HG02840 (cell line): Measurements from ENCODE around the gene LAMB1.
"Not testable (repeated sequence)": the region's sequence is repeated elsewhere in the genome, so short reads cannot be mapped to it uniquely, and the experiment has no call there.

ENCODE experiments used
- ATAC-seq: cut with Tn5 transposase; IDR thresholded peaks from one replicate; pipeline ENCODE4 v1.9.1; 2021; ENCODE audit warnings: mild to moderate bottlenecking, moderate library complexity, moderate number of reproducible peaks; ENCODE audit not compliant: unreplicated experiment, low FRiP score

Gene LAMB1

DNA sequence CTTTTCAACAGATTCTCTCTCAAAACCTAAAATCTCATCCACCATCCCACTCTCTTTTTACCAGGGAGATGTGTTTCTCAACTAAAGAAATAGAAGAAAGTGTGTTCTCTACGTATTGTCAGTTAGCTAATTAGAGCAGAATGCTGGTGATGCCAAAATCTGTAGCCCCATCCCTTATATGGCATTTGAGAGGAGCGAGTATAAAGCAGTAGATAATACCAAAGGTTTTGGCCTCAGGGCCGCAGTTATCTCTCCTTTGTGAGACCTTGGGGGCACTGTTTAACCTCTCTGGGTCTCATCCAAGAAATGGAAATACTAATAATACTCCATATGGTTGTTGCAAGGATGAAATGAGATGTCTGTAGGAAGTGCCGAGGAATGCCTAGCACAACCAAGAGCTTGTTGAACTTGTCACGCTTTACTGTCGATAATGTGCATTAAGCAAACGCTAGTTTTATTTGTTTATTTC lies 112.4 kb downstream of the LAMB1 start:
- ATAC-seq, result peak; percentile 5

DNA sequence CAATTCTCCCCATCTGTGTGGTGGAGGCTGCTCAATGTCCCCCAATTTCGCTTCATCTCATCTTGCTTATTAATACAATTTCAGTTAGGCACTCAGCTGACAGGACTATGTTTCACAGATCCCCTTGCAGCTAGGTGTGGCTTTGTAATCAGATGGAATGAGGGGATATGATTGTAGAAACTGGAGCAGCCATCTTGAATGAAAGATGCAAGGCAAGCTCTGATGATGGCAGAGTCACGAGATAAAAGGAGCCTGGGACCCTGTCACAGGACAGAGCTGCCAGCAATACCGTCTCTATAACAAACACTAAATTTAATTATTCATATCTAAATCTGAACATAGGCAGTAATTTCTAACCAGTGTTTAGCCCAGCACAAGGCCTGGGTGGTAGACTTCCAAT lies 113.0 kb downstream of the LAMB1 start:
- no peak for ATAC-seq

DNA sequence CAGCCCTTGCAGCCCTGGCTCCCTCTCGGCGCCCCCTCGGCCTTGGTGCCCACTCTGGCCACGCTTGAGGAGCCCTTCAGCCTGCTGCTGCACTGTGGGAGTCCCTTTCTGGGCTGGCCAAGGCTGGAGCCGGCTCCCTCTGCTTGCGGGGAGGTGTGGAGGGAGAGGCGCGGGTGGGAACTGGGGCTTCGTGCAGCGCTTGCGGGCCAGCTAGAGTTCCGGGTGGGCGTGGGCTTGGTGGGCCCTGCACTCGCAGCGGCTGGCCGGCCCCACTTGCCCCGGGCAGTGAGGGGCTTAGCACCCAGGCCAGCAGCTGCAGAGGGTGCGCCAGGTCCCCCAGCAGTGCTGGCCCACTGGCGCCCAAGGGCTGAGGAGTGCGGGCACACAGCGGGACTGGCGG lies 115.1 kb downstream of the LAMB1 start:
- not testable (repeated sequence) for ATAC-seq

DNA sequence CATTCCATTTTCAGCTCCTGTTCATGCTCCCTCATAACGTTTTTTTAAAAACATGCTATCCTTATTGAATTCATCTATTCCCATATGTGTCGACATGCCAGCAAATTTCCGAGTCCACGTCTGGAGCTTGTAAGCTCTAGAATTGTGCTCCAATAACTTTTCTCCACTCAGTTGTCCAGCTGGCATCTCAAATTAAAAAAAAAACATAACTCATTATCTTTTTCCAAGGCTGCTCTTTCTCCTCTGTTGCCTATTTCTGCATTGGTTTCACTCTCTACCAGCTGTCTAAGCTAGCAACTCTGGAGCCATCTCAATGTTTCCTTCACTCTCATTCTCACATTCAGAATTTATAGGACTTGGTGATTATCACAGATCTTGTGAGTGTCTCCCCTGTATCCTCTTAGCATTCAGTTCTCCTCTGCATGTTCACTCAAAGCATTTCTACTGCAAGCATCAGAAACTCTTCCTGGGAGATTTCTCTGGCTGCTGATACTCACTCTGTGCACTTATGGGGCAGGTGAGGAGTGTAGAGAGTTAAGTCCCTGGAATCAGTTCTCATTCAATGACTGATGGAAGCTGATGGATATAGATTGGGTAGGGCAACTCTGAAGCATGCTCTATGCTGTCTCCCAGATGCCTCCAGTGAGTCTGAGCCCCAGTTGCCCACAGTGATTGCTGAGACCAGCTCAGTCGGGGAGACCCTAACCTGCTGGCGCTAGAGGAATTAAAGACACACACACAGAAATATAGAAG lies 118.7 kb downstream of the LAMB1 start:
- no peak for ATAC-seq

DNA sequence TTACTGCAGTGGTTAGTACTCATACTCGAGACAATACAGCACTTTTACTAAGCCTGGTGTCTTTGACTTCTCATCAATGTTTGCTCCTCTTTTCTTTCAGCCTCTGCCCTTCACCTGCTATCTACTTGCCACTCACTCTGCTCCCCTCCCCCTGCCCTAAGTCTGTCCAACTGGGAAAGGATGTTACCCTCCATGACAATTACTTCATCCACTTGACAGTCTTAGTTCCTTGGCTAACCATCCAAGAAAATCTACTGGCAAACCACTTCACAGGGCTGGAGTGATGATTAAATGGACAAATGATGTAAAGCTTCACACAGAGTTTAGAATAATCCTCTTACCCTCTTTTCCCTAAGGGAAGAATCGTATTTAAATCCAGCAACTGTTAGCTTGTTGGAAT lies 120.2 kb downstream of the LAMB1 start:
- ATAC-seq, result no peak

DNA sequence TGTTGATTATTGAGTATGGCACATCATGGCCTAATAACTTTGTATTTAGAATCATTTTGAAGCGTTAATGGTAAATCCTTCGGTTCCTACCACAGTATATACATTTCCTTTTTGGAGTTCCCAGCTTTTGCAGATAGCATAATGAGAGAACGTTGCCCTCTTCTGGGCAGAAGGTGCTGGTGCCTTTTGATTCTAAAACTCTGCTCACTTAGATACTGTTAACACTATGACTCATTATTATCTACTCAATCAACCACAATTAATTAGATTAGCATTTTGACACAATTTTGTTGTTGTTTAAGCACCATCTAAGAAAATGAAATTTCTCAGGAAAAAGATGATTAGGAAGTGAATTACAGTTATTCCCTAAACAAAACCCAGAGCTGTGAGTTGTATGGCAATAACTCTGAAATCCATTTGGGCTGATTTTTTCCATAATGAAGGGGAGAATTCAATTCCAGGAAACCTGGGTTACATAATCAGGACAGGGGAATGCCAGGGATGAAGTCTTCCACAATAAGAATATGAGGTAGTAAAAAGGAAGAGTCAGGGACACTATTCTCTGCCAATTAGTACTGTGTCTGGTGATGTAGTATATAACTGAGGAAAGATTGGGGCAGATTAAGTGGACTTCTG lies 123.4 kb downstream of the LAMB1 start:
- no peak for ATAC-seq

DNA sequence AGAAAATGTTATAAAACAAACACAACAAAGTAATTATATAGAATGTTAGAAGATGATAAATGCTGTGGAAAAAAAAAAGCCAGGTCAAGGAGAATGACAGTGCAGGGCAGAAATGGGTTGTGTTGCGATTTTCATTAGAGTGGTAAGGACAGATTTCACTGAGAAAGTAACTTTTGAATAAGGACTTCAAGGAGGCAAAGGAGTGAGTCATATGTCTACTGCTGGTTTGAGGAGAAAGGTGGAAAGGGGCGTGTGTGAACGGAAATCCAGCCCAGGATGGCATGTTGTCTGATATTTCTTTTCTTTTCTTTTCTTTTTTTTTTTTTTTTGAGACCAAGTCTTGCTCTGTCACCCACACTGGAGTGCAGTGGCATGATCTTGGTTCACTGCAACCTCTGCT lies 124.3 kb downstream of the LAMB1 start:
- no peak for ATAC-seq

DNA sequence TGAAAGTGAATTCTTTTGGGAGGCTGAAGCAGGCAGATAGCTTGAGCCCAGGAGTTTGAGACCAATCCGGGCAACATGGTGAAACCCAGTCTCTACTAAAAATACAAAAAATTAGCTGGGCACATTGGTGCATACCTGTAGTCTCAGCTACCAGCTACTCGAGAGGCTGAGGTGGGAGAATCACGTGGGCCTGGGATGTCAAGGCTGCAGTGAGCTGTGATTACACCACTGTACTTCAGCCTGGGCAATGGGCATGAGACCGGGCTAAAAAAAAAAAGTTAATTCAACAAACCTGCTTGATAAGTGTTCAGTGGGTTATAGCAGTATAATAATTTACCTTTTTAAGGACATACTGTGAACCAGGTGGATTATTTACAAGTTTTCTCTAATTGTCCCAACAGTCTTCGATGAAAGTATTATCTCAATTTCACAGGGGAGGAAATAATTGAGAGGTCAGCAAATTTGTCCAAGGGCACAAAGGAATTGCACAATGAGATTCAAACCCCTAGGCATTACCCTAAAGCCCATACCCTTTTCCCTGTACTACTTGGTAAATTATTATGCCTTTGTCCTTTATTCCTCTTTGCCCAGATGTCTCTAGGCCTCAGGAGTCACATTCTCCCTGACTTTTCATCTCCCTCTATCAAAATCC lies 125.1 kb downstream of the LAMB1 start:
- ATAC-seq, result no peak

DNA sequence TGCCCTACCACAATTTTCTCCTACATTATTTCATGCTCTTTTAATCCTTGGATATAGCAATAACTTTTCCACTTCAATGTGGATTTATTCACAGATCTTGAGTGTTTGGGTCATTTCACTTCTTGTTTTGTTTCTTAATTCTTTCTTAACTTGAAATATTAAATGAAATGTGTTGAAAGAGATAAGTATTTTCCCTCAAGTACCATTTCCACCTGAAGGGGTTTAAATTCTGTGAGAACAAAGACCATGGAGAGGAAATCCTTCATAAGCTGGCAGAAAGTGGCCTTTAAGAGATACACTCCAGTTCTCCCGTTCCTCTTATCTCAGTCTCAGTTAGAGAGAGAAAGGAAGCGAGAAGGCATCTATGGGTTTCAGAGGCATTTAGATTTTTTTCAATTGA lies 126.0 kb downstream of the LAMB1 start:
- ATAC-seq, result no peak

DNA sequence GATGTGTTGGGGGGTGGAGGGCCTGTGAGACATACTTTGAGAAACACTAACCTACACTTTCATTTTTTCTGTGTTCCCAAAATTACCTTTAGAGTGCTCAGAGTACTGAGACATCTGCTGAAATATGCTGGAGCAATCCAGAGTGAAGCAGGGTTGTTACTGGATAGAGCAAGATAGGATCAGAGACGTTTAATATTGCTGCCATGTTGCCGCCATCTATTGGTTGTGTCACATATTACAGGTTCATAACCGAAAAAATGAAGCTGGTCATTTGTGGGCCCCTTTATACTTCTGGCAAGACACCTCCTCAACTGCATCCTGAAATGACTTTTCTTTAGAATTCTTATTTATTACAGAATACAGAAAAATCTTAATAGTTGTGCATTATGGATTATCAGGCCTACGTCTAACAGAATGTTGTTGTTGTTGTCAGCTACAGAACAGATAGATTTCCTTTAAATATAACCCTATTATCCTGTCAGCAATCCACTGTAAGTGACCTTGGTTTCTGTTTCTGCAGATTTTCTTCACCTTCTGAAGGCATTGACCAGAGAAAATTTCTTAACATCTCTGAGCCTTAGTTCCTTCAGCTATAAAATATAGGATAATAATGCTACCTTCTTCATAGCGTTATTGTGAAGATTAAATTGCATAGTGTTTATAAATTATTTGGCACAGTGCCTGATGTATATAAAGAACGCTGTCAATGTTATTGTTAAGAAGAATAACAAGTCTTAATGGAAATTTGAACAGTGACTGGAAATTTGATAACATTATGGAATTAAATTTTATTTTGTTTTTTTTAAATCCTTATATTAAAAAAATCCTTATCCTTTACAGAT lies 128.1 kb downstream of the LAMB1 start:
- ATAC-seq, result no peak

DNA sequence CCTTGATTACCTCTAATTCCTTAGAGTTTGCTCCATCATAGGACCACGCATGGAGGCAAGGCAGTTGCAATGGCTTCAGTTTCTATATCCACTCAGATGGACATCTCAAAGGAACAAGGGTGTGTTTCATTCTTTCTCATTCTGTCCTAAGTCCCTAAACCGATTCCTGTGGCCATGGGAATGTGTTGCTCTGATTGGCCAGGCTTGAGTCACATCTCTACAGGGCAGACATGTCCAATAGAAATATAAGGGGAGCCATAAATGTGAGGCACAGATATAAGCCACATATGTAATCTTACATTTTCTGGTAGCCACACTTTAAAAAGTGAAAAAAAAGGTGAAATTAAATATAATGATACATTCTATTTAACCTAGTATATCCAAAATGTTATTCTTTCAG lies 128.8 kb downstream of the LAMB1 start:
- no peak for ATAC-seq
